ENCODE data around the gene EIF5A. TPM values are rescaled to one million over a fixed set of nuclear protein-coding genes. Genes with fewer than 3 reads are reported as not detected.

The EIF5A gene
- total and polyA plus RNA-seq, 9 of the 15 experiments (the other 6 are each of a cell fraction or from before 2014, with no cell fraction given), result 22.9 to 1,163 (median 772) TPM

GRCh38 chr17:7280519-7281073 is 26.8 kb upstream of the EIF5A start (continued):
- TF ChIP-seq ZNF431 (CRISPR knock-in tag; IDR thresholded peaks at IDR 0.05) (peak; percentile 83), EWSR1 (IDR thresholded peaks at IDR 0.05; ENCODE audit: borderline replicate concordance, low read depth, partially characterized antibody) (no peak), PHB2 (IDR thresholded peaks at IDR 0.05; ENCODE audit: low read depth) (no peak)

DNA sequence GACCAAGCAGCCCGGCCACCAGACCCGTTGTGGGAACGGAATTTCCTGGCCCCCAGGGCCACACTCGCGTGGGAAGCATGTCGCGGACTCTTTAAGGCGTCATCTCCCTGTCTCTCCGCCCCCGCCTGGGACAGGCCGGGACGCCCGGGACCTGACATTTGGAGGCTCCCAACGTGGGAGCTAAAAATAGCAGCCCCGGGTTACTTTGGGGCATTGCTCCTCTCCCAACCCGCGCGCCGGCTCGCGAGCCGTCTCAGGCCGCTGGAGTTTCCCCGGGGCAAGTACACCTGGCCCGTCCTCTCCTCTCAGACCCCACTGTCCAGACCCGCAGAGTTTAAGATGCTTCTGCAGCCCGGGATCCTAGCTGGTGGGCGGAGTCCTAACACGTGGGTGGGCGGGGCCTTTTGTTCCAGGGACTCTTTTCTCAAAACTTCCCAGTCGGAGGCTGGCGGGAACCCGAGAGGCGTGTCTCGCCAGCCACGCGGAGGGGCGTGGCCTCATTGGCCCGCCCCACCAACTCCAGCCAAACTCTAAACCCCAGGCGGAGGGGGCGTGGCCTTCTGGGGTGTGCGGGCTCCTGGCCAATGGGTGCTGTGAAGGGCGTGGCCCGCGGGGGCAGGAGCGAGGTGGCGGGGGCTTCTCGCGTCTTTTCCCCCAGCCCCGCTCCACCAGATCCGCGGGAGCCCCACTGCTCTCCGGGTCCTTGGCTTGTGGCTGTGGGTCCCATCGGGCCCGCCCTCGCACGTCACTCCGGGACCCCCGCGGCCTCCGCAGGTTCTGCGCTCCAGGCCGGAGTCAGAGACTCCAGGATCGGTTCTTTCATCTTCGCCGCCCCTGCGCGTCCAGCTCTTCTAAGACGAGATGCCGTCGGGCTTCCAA is 26.1 kb upstream of the EIF5A start, which contains the start of gene SLC2A4:
TSS of gene SLC2A4 (plus strand) at position 645 of the 879 bp plus-strand sequence. CDS start at position 862, 217 bp downstream.
- whole genome bisulfite sequencing (ENCODE audit: insufficient coverage, low coverage, missing lambda C conversion rate), result 0% methylated on average over 37 of the region's 71 CpGs
- Histone ChIP-seq H3K4me3 (peak within 1 kb of the TSS; percentile 65), H3K36me3 (ENCODE audit: control insufficient read depth, insufficient read depth, low read length) (0 out of 3 replicates have a peak, but pooled peaks cover 3% of the 10 kb centered on the region), H3K4me1 (replicated peaks in 1 of 2; ENCODE audit: control insufficient read depth in 2 of 2, insufficient read depth in 2 of 2, low read length in 2 of 2) (peaks cover 15 to 44% of the 10 kb centered on the region in 2 experiments; a peak in 4 of 5 replicates), H2AFZ (ENCODE audit: low read depth, low read length) (peak within 1 kb of the TSS; percentile 91), H3K79me2 (ENCODE audit: control insufficient read depth, insufficient read depth, low read length) (no peaks in the 10 kb centered on the region; the same call in 2 of the 3 replicates), H4K20me1 (replicated peaks; ENCODE audit: control insufficient read depth, insufficient read depth, low read length) (no peaks in the 10 kb centered on the region; the same call in 1 of the 2 replicates), H3K27me3 (ENCODE audit: control insufficient read depth in 2 of 2, insufficient read depth in 2 of 2, low read length in 2 of 2) (no peaks in the 10 kb centered on the region), H3K9me3 (replicated peaks; ENCODE audit: control insufficient read depth, insufficient read depth, low read depth, low read length) (no peaks in the 10 kb centered on the region), H3K9me1 (ENCODE audit: control insufficient read depth, insufficient read depth, low read length) (no peaks in the 10 kb centered on the region), H3K9ac (ENCODE audit: insufficient read depth in 1 of 2, low read depth in 2 of 2, low read length in 2 of 2) (peak within 1 kb of the TSS; percentile 65 to 97), H3K4me2 (ENCODE audit: insufficient read depth, low read length) (peak within 1 kb of the TSS; percentile 84), H3K27ac (ENCODE audit: extremely low read depth, low read depth, low read length) (peak within 1 kb of the TSS; percentile 74)
- FAIRE-seq (peak; percentile 94), DNase-seq (ENCODE audit: extremely low read depth in 1 of 4, low spot score in 3 of 4) (peak; percentile 96 to 98 (median 97)), ATAC-seq (peak; percentile 90)
- intact Hi-C loops (cut with micrococcal nuclease) (loop anchor here (2.0 to 5.0 kb wide), 2 partner anchors 44 to 63 kb away; partner anchors contain the start of gene PHF23), in situ Hi-C loops (cut with MboI) (loop anchor here (5.0 kb wide), 1 partner anchor 61 kb away; no protein-coding TSS in a partner anchor)
- no TSS peak for BruUV-seq (replicated peaks)
- ChIA-PET POLR2A (interaction anchor here (0.6 to 1.8 kb wide), 6 partner anchors 13 to 875 kb away, joined by 3 to 6 read pairs (median 4); no protein-coding TSS in a partner anchor), CTCF (ENCODE audit: low intra/inter-chr PET ratio) (interaction anchor here (2.1 to 2.3 kb wide), 2 partner anchors 15 to 64 kb away, joined by 19 to 32 read pairs; no protein-coding TSS in a partner anchor)
- TF ChIP-seq GTF3C2 (IDR thresholded peaks at IDR 0.05; ENCODE audit: borderline replicate concordance, extremely low read depth, insufficient read length) (no peak), HMGN3 (IDR thresholded peaks at IDR 0.05; ENCODE audit: borderline replicate concordance, extremely low read depth, insufficient read length, low read depth, low read length) (peak; percentile 45), TEAD4 (IDR thresholded peaks at IDR 0.05; ENCODE audit: low read length) (no peak), TEAD4 (CRISPR knock-in tag; IDR thresholded peaks at IDR 0.05; ENCODE audit: borderline replicate concordance) (0 out of 2 replicates have a peak, but pooled peaks have one; percentile 17), POLR2A (conservative IDR thresholded peaks at IDR 0.05) (0 out of 2 replicates have a peak, but pooled peaks have one; percentile 29), EZH2 (IDR thresholded peaks at IDR 0.05; ENCODE audit: borderline replicate concordance, low read depth, low read length) (no peak), CXXC5 (CRISPR knock-in tag; IDR thresholded peaks at IDR 0.05) (peak; percentile 14; the same call in 1 of the 2 replicates), CSDE1 (IDR thresholded peaks at IDR 0.05) (no peak)
- TF ChIP-seq, protein P1, sequence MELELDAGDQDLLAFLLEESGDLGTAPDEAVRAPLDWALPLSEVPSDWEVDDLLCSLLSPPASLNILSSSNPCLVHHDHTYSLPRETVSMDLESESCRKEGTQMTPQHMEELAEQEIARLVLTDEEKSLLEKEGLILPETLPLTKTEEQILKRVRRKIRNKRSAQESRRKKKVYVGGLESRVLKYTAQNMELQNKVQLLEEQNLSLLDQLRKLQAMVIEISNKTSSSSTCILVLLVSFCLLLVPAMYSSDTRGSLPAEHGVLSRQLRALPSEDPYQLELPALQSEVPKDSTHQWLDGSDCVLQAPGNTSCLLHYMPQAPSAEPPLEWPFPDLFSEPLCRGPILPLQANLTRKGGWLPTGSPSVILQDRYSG (tag; conservative IDR thresholded peaks at IDR 0.05; ENCODE audit: low read depth), result no peak
- TF ChIP-seq, protein P2, sequence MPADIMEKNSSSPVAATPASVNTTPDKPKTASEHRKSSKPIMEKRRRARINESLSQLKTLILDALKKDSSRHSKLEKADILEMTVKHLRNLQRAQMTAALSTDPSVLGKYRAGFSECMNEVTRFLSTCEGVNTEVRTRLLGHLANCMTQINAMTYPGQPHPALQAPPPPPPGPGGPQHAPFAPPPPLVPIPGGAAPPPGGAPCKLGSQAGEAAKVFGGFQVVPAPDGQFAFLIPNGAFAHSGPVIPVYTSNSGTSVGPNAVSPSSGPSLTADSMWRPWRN (IDR thresholded peaks at IDR 0.05; ENCODE audit: low read depth), result 0 out of 2 replicates have a peak, but pooled peaks have one; percentile 8
